ENCODE measurements around the gene FHIT. TPM values are rescaled to one million over a fixed set of nuclear protein-coding genes. Genes with fewer than 3 reads are reported as not detected.

FHIT gene
- total and polyA plus RNA-seq, 7 donors, result 0.98 to 10.4 (median 4.0) TPM

- H3K27me3 ChIP-seq (ENCODE audit: insufficient read depth in 3 of 3, low read length in 2 of 3), result no peaks in the 10 kb centered on the region
- H3K27ac ChIP-seq, result no peak overlapping the region
- H3K9me3 ChIP-seq, result no peaks in the 10 kb centered on the region
- DNase-seq (no peak), ATAC-seq (no peak)
- TF ChIP-seq CTCF (IDR thresholded peaks at IDR 0.05), result no peak
- no peak overlapping the region for H3K4me3 ChIP-seq
- H3K36me3 ChIP-seq (ENCODE audit: insufficient read depth in 1 of 2, low read depth in 1 of 2), result no peaks in the 10 kb centered on the region
- no peaks in the 10 kb centered on the region for H3K4me1 ChIP-seq
- intact Hi-C loops (cut with DNase I), result no loop called here
- 96 to 100% (median 98%) methylated on average over 1 of the region's 1 CpG for WGBS, 3 donors
These were observed 1364.5 kb downstream of the FHIT start for GRCh38 chr3:59886790-59887189.

- Histone ChIP-seq H3K4me3 (no peak overlapping the region), H3K36me3 (ENCODE audit: insufficient read depth in 1 of 2, low read depth in 1 of 2) (no peaks in the 10 kb centered on the region), H3K27ac (no peak overlapping the region), H3K9me3 (no peaks in the 10 kb centered on the region), H3K4me1 (no peaks in the 10 kb centered on the region), H3K27me3 (ENCODE audit: insufficient read depth in 3 of 3, low read length in 2 of 3) (no peaks in the 10 kb centered on the region)
- TF ChIP-seq CTCF (IDR thresholded peaks at IDR 0.05), result no peak
- DNase-seq, result no peak
- intact Hi-C loops (cut with DNase I), result no loop called here
- WGBS, 3 donors, result 92 to 98% (median 97%) methylated on average over 2 of the region's 2 CpGs
- no peak for ATAC-seq
These were observed 1365.3 kb downstream of the FHIT start for GRCh38 chr3:59885899-59886400.

- H3K27ac ChIP-seq, result no peak overlapping the region
- no peak for ATAC-seq
These were observed 1366.2 kb downstream of the FHIT start for GRCh38 chr3:59885101-59885500.

GRCh38 chr3:59884409-59884808 lies 1366.8 kb downstream of the FHIT start:
- H3K27ac ChIP-seq, result no peak overlapping the region
- intact Hi-C loops (cut with DNase I), result no loop called here
- WGBS, 3 donors, result 81 to 82% (median 82%) methylated on average over 2 of the region's 2 CpGs
- no peaks in the 10 kb centered on the region for H3K4me1 ChIP-seq
- H3K4me3 ChIP-seq, result no peak overlapping the region
- no peaks in the 10 kb centered on the region for H3K9me3 ChIP-seq
- ATAC-seq (no peak), DNase-seq (no peak)
- H3K36me3 ChIP-seq (ENCODE audit: insufficient read depth in 1 of 2, low read depth in 1 of 2), result no peaks in the 10 kb centered on the region
- H3K27me3 ChIP-seq (ENCODE audit: insufficient read depth in 3 of 3, low read length in 2 of 3), result no peaks in the 10 kb centered on the region
- no peak for TF ChIP-seq CTCF (IDR thresholded peaks at IDR 0.05)

More at GRCh38 chr3:59885101-59885500, 1366.2 kb downstream of the FHIT start:
- H3K9me3 ChIP-seq, result no peaks in the 10 kb centered on the region
- intact Hi-C loops (cut with DNase I), result no loop called here
- H3K27me3 ChIP-seq (ENCODE audit: insufficient read depth in 3 of 3, low read length in 2 of 3), result no peaks in the 10 kb centered on the region
- no peaks in the 10 kb centered on the region for H3K4me1 ChIP-seq
- 75 to 89% (median 80%) methylated on average over 4 of the region's 4 CpGs for WGBS, 3 donors
- TF ChIP-seq CTCF (IDR thresholded peaks at IDR 0.05), result no peak
- no peak for DNase-seq
- no peak overlapping the region for H3K4me3 ChIP-seq
- no peaks in the 10 kb centered on the region for H3K36me3 ChIP-seq (ENCODE audit: insufficient read depth in 1 of 2, low read depth in 1 of 2)

- no peak for ATAC-seq
- TF ChIP-seq CTCF (IDR thresholded peaks at IDR 0.05), result no peak
These were observed 1368.5 kb downstream of the FHIT start for GRCh38 chr3:59882746-59883145.

More at GRCh38 chr3:59882746-59883145, 1368.5 kb downstream of the FHIT start:
- H3K27ac ChIP-seq, result no peak overlapping the region
- no peaks in the 10 kb centered on the region for H3K27me3 ChIP-seq (ENCODE audit: insufficient read depth in 3 of 3, low read length in 2 of 3)
- H3K36me3 ChIP-seq (ENCODE audit: insufficient read depth in 1 of 2, low read depth in 1 of 2), result no peaks in the 10 kb centered on the region
- intact Hi-C loops (cut with DNase I), result no loop called here
- no peaks in the 10 kb centered on the region for H3K4me1 ChIP-seq
- no peak for DNase-seq
- no peaks in the 10 kb centered on the region for H3K9me3 ChIP-seq
- WGBS, 3 donors, result 30 to 57% (median 44%) methylated on average over 2 of the region's 2 CpGs
- H3K4me3 ChIP-seq, result no peak overlapping the region

Measured in psoas muscle (tissue), 8 donors.